ENCODE data around the gene TMIGD2.

The TMIGD2 gene

DNA sequence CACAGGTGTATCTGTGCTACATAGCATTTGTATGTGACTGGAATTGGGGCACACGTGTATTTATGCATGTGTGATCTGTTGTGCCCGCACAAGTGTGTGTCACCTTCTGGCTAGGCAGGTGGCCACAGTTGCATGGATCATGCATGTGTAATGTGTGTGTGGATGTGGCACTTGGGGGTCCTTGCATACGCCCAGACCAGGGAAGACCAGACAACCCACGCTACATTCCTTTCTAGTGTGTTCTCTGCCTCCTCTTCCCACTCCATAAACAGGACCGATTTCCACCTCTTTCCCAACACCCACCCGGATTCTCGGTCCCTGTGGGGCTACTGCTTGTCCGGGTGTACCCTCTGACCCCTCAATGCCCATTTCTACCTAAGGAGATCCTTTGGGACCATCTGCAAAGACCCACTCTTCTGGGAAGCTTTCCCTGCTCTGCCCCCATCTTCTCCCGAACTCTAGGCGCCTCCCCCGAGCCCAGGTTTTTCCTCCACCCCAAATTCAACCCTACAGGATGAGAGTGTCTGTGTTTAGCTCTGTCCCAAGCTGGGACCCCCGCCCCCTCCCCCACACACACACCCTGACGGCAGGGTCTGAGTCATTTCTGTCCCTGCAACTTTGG lies 24.1 kb upstream of the TMIGD2 start:
- no peak for DNase-seq

- no peak for DNase-seq
Measured at GRCh38 chr19:4324228-4324627, 22.0 kb upstream of the TMIGD2 start.

- DNase-seq = no peak
Measured at GRCh38 chr19:4323692-4324091, 21.5 kb upstream of the TMIGD2 start.

GRCh38 chr19:4322942-4323665 lies 20.9 kb upstream of the TMIGD2 start:
- no peak for DNase-seq

- DNase-seq = no peak
Measured at GRCh38 chr19:4320419-4320818, 18.2 kb upstream of the TMIGD2 start.

DNA sequence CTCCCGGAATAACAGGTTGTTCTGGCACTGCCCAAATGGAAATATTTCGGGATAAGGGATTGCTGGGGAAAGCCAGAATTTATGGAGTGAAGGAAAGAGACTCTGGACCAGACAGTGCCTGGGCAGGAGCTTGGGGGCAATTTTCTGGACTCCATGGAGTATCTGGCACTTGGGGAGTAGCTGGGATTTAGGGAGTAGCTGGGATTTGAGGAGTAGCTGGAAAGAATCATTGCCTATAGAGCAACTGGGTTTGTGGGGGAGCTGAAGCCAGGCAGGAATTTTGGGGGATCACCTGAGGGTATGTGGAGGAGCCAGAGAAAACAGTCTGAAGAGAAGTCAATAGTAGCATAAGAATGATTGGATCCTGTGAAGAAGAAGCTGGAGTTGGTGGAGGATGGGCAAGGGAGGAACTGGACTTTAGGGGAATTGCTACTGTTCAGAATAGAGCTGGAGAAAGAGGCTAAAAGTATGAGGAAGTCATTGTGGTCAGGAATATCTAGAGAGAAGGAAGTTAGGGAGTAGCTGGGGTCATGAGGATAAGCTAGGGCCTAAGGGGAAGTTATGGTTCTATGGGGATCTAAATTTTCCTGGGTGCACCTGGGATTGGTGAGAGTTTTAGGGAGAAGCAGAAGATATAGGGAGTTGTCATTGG lies 17.0 kb upstream of the TMIGD2 start:
- DNase-seq = no peak

GRCh38 chr19:4318460-4318859 lies 16.3 kb upstream of the TMIGD2 start:
- no peak for DNase-seq

DNA sequence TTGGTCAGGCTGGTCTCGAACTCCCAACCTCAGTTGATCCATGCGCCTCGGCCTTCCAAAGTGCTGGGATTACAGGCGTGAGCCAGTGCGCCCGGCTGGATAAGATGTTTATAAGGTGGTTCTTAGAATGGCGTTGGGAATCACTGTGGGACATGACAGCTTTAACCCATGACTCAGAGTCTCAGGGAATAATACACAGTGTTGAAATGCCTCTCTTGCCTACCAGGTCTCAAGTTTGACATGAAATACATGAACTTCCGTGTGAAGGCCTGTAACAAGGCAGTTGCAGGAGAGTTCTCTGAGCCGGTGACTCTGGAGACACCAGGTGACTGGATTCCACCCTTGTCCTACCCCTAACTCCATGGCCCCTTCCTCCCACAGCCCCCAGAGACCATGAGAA lies 14.8 kb upstream of the TMIGD2 start:
- DNase-seq = no peak

- no peak for DNase-seq
Measured at GRCh38 chr19:4313847-4314490, 11.8 kb upstream of the TMIGD2 start.

DNA sequence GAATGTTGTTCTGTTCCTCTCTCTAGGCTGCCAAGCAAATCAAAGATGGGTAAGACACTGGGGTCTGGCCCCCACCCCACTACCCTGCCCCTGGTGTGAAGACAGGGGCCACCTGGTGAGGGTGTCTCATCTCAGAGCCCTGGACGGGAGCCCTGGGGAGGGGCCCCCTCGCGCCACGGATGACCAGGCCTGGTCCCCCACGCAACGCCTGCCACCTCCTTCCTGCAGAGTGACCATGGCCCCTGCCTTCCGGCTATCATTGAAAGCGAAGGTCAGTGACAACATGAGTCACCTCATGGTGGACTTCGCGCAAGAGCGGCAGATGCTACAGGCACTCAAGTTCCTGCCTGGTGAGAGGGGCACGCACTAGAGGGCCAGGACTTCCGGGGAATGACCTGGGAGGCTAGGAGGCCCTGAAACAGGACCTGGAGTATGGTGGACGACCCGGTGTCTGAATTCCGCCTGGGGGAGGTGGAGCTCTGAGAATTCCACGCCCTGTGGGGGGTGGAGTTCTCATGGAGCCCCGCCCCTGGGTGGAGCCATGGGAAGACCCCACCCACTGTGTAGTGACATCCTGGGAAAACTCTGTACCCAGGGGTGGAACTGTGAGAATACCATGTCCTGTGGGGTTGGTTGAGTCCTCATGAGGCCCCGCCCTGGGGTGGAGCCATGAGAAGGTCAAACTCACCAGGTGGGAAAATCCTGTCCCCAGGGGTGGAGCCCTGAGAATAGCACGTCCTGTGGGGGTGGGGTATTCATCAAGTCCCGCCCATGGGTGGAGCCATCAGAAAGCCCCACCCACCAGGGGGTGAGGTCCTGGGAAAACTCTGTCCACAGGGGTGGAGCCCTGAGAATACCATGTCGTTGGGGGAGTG lies 8.3 kb upstream of the TMIGD2 start:
- peak in 1 of 2 experiments; percentile 38 for DNase-seq

- DNase-seq = no peak
Measured at GRCh38 chr19:4305659-4306058, 3.5 kb upstream of the TMIGD2 start.

GRCh38 chr19:4305257-4305612 lies 3.0 kb upstream of the TMIGD2 start:
- no peak for DNase-seq

DNA sequence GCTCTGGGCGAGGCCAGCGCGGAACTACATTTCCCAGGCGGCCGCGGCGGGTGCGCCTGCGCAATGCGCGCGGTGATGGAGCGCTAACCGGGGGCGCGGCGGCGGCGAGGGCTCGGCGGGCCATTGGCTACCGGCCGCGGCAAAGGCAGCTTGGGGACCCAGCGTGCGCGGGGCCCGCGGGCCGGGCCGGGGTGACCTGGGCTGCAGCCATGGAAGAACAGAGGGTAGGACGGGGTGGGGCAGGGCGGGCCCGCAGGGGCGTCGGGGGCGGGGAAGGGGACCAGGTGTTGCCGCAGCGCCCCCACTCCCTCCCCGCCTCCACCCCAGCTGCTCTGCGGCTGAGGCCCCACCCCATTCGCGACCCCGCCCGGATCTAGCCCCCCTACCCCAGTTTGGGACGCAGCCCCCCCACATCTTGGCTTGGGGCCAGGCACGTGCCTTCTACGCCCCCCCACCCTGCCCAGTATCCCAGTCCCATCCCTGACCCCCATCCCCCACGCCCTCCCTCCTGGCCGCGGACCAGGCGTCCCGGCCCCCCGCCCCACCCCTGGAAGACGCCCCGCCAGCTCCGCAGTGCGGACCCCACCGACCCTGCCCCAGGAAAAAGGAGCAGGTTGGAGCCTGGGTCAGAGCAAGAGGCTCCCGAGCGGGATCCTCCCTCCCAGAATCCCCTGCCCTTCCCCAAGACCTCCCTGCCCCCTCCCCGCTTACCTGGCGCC lies 2.5 kb upstream of the TMIGD2 start, which contains the start of gene FSD1:
TSS of gene FSD1 (plus strand) at position 61 of the 719 bp plus-strand sequence. CDS start at position 210, 149 bp downstream.
- peak; percentile 62 to 69 for DNase-seq

DNA sequence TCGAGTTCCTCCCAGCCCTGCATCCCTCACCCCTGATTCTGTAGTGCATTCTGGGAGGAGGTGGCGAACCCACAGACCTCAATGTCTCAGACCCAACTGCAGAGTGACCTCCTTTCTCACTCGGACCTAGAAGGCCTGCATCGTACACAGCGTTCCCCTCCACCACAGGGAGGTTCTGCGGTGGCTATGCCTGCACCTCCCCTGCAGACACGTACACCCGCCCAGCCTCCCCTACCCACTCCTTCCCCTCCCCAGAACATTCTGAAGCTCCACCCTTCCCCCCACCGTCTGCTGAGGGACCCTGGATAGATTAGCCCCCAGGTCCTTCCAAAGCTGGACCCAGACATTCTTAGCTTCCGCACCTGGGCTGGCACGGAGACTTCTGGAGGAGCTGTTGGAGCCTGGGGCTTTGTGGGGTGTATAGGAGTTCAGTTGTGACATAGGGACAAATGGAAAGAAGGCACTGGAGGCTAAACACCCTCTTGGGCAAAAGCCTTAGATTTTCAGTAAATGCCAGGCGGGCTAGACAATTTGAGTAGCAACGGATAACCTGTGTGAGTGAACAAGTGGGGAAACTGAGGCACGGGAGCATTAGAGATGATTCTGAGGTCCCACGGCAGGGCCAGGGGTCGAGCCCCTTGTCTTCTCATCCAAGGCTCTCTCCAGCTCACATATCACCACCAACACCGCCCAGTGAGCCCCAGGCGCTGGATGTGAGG lies 1.8 kb upstream of the TMIGD2 start:
- DNase-seq = no peak

- DNase-seq = peak; percentile 22 to 46
Measured at GRCh38 chr19:4301590-4302242, 473 bp downstream of the TMIGD2 start.

- DNase-seq = no peak
Measured at GRCh38 chr19:4300589-4300988, 1.6 kb downstream of the TMIGD2 start.

- DNase-seq = no peak
Measured at GRCh38 chr19:4298810-4299550, 3.2 kb downstream of the TMIGD2 start.

GRCh38 chr19:4297901-4298809 lies 4.0 kb downstream of the TMIGD2 start:
- peak; percentile 12 to 30 for DNase-seq

Data from SHP77 (cell line).